ENCODE measurements around the gene MBD6.

Gene MBD6

GRCh38 chr12:57577981-57578758 is 55.5 kb downstream of the MBD6 start:
- DNase-seq (ENCODE audit: low read depth): no peak
- no peak for TF ChIP-seq CTCF (conservative IDR thresholded peaks at IDR 0.05; ENCODE audit: low read depth, low read length)
- H3K4me3 ChIP-seq (ENCODE audit: low read depth, low read length): no peak overlapping the region

- H3K4me3 ChIP-seq (ENCODE audit: low read depth, low read length): no peak overlapping the region
- no peak for TF ChIP-seq CTCF (conservative IDR thresholded peaks at IDR 0.05; ENCODE audit: low read depth, low read length)
- peak; percentile 13 for DNase-seq (ENCODE audit: low read depth)
Measured at GRCh38 chr12:57579011-57579410, 56.4 kb downstream of the MBD6 start.
